OCI-LY1 (cell line): ENCODE measurements around the gene STAT5A.

ENCODE experiments used
- CTCF ChIP-seq: fragments of 200-600 bp; sonication (generic), shearing (Covaris generic); IDR thresholded peaks from 2 replicates; pipeline ENCODE4 v1.5.1; 2017; ENCODE audit warnings: mild to moderate bottlenecking, antibody characterized with exemption, low read length, moderate library complexity, mixed read lengths
- EZH2 ChIP-seq: fragments of 200-600 bp; sonication (generic), shearing (Covaris generic); IDR thresholded peaks from 2 replicates; pipeline ENCODE4 v1.8.0; 2017; ENCODE audit warnings: borderline replicate concordance, mixed run types, mild to moderate bottlenecking, antibody characterized with exemption, low read length, moderate library complexity, mixed read lengths

GRCh38 chr17:42270170-42270535 lies 18.1 kb upstream of the STAT5A start:
- TF ChIP-seq CTCF, result no peak
- TF ChIP-seq EZH2, result no peak
